Pons (tissue), 1 donor: ENCODE measurements around the gene OR4F15.
A peak's percentile ranks its signal among the peaks of the same experiment; 100 is the strongest.

Experiments
- DNase-seq: peaks from one replicate; pipeline ENCODE4 v3.0.0-alpha.2; 2016; ENCODE audit warnings: low spot score

The OR4F15 gene

DNA sequence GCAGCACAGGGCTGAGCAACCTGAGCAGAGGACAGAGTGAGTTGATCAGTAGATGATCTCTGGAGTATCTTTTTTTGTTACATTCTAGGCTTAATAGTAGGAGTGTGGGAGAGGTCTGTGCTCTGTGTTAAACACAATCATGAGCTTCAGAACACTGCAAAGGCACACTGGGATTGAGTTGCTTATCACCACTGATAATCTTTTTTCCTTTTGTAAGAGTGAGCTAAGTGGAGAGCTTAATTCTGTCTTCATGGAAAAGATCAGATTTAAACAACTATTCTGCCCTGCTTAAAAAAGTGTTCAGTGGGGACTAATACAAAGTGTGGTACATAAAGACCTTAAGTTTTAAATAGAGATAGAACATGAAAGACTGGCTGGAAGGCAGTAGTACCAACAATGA lies 7.6 kb upstream of the OR4F15 start:
- no peak for DNase-seq

DNA sequence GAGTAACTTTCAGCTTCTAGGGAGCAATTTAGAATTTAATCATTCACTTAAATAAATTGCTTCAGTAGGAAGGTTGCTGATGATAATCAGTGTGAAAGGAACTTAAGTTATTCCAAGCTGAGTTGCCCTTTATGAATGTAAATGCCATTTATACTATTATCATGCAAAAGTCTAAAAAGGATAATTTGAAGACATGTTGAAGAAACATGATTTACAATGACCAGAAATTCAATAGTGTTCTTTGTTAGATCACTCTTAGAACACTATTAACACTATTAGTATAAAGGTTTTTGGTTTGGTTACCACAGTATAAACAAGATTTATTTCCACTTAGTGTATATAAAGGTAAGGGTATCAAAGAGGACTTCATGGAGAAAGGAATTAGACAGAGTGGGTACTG lies 7.1 kb upstream of the OR4F15 start:
- no peak for DNase-seq

DNA sequence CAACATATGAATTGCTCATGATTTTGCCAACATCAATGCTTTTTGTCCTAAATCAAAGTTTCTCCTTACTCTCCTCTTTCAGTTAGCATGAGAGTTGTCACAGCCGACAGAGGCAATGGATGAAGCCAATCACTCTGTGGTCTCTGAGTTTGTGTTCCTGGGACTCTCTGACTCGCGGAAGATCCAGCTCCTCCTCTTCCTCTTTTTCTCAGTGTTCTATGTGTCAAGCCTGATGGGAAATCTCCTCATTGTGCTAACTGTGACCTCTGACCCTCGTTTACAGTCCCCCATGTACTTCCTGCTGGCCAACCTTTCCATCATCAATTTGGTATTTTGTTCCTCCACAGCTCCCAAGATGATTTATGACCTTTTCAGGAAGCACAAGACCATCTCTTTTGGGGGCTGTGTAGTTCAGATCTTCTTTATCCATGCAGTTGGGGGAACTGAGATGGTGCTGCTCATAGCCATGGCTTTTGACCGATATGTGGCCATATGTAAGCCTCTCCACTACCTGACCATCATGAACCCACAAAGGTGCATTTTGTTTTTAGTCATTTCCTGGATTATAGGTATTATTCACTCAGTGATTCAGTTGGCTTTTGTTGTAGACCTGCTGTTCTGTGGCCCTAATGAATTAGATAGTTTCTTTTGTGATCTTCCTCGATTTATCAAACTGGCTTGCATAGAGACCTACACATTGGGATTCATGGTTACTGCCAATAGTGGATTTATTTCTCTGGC lies 6.2 kb upstream of the OR4F15 start:
- DNase-seq = no peak

DNA sequence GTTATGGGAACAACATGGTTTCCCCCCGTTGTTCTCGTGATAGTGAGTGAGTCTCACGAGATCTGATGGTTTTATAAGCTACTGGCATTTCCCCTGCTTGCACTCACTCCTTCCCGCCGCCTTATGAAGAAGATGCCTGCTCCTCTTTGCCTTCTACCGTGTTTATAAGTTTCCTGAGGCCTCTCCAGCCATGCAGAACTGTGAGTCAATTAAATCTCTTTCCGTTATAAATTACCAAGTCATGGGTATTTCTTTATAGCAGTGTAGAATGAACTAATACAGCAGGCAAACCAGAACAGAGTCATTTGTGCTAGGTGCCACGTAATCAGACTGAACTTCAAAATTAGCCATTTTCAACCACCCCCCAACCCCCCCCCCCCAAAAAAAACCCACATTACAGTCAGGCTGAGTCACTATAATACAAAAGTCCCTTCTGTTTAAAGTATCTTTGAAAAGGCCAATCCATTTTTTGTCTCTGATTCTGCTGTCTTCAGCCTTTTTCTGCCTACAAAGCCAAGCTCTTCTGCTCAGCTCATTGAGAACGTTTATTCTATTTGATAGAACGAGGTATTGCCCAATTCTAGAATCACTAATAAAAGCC lies 4.6 kb upstream of the OR4F15 start:
- no peak for DNase-seq

DNA sequence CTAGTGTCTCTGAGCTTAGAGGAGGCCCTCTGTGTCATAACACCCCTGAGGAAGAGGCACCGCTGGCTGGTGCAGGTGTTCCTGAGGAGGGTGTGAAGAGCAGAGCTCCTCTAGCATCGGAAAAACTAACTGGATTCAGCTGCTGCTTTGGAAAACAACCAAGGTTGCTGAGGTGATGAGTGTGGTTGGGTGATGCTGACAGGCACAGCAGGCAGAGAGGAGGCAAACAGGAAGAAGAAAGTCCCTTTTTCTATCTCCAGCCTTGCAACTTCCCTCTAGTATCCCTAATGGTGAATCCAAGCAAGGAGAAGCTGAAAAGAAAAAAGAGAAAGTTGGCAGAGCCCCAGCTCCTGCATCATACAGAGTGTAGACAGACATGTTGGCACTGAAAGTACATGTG lies 3.8 kb upstream of the OR4F15 start:
- DNase-seq = no peak

DNA sequence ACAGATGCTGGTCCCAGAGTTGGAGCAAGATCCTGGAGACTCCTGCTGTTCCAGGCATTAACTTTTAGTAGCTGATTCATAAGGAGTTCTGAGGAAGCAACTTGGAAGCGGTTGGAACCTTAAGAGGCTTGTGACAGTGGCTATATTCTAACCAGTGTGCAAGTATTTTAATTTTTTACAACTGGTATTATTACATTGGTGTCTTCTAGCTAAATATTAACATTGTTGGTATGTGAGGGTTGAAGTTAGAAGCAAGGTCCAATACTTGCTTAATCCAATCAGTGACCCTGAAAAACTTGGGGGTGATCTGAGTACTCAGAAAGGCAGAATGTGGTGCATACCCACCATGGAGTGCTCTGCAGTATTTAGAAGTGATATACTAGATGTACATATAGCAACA lies 1.5 kb upstream of the OR4F15 start:
- DNase-seq = no peak

DNA sequence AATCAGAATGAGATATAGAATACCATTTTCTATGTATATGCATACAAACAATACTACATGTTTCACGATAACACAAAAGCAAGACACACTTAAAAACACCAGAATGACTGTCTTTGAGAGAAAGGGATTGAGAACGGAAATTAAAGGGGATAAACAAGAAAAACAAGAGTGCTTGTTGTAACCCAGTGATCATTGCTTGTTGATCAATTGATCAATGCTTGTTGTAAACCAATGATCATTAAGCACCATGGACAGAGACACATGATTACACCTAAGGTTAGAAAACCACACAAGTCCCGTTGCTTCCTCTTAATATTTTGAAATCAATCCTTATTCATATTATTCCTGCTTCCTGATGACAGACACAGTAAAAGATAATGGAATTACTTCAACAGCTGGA lies 1.1 kb upstream of the OR4F15 start:
- DNase-seq = no peak

GRCh38 chr15:101813803-101814534 lies 2.0 kb downstream of the OR4F15 start:
- DNase-seq = no peak

GRCh38 chr15:101820781-101821180 lies 8.8 kb downstream of the OR4F15 start:
- DNase-seq = no peak

GRCh38 chr15:101827257-101827656 lies 15.3 kb downstream of the OR4F15 start:
- no peak for DNase-seq

DNA sequence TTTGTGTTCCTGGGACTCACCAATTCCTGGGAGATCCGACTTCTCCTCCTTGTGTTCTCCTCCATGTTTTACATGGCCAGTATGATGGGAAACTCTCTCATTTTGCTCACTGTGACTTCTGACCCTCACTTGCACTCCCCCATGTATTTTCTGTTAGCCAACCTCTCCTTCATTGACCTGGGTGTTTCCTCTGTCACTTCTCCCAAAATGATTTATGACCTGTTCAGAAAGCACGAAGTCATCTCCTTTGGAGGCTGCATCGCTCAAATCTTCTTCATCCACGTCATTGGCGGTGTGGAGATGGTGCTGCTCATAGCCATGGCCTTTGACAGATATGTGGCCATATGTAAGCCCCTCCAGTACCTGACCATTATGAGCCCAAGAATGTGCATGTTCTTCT lies 16.8 kb downstream of the OR4F15 start:
- DNase-seq = no peak

- DNase-seq = no peak
Measured at GRCh38 chr15:101841656-101842055, 29.7 kb downstream of the OR4F15 start.

- DNase-seq = peak; percentile 0
Measured at GRCh38 chr15:101844916-101845315, 32.9 kb downstream of the OR4F15 start.

DNA sequence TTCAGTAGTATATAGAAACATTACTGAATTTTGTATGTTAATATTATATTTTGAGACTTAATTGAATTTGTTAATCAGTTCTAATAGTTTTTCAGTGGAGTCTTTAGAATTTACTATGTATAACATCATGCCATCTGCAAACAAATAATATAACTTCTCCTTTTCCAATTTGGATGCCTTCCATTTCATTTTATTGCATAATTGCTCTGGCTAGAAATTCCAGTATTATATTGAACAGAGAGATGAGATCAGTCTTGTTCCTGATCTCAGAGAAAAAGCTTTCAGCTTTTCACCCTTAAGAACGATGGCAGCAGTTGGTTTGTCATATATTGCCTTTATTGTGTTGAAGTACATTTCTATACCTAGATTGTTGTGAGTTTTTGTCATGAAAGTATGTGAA lies 40.4 kb downstream of the OR4F15 start:
- DNase-seq = no peak
